ENCODE results near the gene RAB25.

The RAB25 gene

DNA sequence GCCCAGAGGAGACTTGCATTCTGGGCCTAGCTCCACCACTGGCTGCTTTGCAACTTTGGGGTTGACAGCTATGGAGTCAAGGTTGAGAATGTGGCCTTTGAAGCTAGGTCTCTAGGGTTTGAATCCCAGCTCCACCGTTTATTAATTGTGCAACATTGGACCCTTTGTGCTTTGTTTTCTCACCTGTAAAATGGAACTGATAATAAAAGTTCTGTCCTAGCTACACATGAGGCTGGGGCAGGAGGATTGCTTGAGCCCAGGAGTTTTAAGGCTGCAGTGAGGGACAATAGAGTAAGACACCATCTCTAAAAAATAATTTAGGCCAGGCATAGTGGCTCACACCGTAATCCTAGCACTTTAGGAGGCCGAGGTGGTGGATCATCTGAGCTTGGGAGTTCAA, 38.3 kb downstream of the RAB25 start:
- no peak for DNase-seq (ENCODE audit: extremely low read depth, low read depth)
- TF ChIP-seq, protein P1, sequence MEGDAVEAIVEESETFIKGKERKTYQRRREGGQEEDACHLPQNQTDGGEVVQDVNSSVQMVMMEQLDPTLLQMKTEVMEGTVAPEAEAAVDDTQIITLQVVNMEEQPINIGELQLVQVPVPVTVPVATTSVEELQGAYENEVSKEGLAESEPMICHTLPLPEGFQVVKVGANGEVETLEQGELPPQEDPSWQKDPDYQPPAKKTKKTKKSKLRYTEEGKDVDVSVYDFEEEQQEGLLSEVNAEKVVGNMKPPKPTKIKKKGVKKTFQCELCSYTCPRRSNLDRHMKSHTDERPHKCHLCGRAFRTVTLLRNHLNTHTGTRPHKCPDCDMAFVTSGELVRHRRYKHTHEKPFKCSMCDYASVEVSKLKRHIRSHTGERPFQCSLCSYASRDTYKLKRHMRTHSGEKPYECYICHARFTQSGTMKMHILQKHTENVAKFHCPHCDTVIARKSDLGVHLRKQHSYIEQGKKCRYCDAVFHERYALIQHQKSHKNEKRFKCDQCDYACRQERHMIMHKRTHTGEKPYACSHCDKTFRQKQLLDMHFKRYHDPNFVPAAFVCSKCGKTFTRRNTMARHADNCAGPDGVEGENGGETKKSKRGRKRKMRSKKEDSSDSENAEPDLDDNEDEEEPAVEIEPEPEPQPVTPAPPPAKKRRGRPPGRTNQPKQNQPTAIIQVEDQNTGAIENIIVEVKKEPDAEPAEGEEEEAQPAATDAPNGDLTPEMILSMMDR (IDR thresholded peaks at IDR 0.05; ENCODE audit: low read depth, low read length, missing control alignments) = no peak
- H3K4me3 ChIP-seq (replicated peaks; ENCODE audit: low read depth, low read length) = no peak overlapping the region

DNA sequence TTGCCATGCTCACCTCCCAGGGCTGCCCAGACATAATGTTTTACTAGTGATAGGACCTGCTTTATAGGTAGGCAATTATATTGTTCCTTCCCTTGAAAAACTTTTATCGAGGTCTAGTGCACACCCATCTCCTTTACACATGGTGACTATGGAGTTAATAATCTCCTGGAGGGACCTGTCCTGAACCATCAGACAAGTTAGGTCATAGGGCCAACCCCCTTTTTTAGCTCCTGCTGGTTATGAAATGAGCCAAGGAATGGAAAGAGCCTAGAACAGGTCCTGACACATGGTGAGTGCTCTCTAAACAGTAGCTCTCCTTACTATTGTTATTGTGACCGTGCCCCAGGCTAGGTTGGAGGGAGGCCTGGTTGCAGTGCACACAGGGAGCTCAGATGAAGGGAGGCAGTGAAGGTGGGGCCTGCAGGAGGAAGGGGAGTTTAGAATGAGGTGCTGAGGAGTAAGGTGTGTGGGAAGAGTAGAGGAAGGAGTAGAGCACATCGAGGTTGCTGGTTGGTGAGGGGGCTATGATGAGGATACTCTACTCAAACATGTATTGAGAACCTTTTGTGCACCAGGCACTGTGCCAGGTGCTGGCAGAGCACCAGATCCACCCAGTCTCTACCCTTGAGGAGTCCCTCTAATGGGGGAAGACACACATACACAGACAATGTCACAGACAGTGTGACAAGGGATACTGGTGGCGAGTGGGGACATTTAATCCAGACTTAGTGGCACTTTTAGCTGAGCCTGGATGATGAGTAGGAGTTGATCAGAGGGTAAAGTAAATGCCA, 39.4 kb downstream of the RAB25 start:
- TF ChIP-seq, protein P1 (IDR thresholded peaks at IDR 0.05; ENCODE audit: low read depth, low read length, missing control alignments) = no peak
- no peak for DNase-seq (ENCODE audit: extremely low read depth, low read depth)
- no peak overlapping the region for H3K4me3 ChIP-seq (replicated peaks; ENCODE audit: low read depth, low read length)

DNA sequence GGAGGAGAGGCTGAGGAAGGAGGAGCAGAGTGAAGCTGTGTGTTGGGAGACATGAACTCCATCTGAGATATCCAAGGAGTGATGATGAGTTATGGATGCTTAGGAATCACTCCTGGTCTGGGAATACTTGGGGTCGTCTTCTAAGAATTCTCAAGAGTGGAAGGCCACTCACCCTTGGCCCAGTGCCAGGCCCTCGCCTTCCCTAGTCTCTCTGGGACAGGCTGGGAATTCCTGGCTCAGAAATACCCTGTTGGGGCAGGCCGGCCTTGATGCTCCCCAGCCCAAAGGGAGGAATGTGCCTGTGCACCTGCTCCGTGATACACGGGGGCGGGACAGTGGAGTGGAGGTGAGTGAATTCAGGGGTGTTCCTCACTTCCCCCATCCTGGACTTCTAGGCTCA, 40.9 kb downstream of the RAB25 start:
- no peak for DNase-seq (ENCODE audit: extremely low read depth, low read depth)
- no peak overlapping the region for H3K4me3 ChIP-seq (replicated peaks; ENCODE audit: low read depth, low read length)
- TF ChIP-seq, protein P1 (IDR thresholded peaks at IDR 0.05; ENCODE audit: low read depth, low read length, missing control alignments) = no peak

DNA sequence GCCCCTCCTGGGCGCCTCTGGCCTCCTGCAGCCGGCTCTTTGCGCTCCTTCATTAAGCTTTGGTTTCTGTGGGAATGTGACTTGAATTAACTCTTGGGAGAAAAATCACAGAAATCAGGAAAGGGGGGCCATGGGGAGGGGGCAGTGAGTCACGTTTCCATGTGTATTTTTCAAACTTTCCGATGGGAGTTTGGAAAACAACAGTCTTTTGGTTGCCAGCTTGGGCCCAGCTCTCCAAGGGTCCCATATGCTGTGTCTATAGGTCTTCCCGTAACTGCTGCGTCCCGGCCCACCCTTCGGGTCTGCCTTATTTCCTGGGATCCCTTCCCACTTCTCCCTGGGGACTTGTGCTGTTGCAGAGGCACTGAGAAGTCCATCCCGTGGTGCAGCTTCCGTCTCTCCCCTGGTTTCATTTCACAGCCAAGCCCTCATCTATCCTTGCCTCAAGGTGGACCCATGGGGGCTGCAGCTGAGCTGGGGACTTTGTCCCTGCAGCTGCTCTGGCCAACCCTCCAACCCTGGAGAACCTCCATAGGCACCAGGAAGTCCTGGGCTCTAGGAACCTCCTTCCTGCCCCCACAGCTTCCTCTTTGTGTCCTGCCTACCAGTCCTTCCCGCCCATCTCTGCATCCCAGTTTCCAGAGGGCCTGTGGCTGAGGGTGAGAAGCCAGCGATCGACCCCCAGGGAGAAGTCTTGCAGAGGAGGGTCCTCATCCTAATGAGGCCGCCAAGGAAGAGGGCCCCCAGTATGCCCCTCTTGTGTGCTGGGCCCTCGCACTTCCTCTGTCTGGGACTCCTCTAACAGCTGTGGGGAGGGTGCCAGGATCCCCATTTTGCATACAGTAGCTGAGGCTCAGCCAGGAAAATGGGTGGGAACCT, 41.9 kb downstream of the RAB25 start:
- H3K4me3 ChIP-seq (replicated peaks; ENCODE audit: low read depth, low read length) = peak overlapping the region; percentile 12
- TF ChIP-seq, protein P1 (IDR thresholded peaks at IDR 0.05; ENCODE audit: low read depth, low read length, missing control alignments) = no peak
- peak; percentile 77 for DNase-seq (ENCODE audit: extremely low read depth, low read depth)

DNA sequence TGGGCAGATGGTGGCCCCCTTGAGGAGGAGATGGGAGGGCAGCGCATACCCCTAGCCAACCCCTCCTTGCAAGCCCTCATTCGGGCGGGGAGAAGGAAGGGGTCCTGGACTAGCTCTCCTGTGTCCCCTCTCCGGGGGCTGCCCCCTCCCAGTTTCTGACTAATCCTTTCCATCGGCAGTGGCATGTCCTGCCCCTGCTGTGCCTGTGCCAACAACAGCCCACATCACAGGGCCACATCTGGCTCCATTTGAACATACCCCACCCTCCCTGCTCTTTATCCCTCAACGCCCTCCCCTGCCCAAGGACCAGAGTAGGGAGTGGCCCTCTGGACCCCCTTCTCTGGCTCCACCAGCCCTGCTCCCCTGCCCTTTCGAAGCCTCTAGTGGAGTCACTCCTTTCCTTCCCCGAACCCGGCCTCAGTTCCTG, 42.6 kb downstream of the RAB25 start:
- peak; percentile 79 for DNase-seq (ENCODE audit: extremely low read depth, low read depth)

DNA sequence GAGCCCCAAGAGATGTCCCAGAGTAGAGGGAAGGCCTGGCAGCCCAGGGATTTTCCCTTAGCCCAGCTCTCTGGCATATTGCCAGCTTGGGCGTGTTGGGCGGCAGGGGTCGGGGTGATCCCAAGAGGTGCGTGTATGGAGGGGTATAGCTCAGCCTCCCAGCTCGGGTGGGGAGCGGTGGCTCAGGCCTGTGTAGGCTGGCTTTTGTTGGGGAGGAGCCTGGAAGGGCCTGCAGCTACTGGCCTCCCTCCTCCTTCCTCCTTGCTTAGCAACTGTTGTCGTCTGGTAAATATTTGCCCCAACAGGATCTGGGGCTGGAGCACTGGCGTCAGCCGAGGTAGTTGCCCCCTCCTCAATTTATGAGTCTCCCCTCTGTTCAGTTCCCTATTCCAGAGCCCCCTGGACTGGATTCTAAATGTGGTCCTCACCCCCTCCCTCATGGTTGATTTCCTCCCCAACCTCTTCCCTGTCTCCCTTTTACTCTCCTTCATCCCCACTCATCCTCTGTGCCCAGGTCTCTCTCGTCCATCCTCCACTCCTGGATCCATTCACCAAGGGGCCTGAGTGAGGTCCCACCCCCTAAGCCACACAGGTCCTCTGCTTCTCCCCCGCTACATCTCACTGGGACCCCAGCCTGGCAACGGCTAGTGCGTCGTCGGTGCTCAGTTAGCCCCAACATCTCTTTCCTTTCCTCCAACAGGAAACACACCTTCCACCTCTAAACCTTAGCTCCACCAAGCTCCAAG, 43.3 kb downstream of the RAB25 start:
- TF ChIP-seq, protein P1 (IDR thresholded peaks at IDR 0.05; ENCODE audit: low read depth, low read length, missing control alignments) = no peak
- DNase-seq (ENCODE audit: extremely low read depth, low read depth) = peak; percentile 90
- H3K4me3 ChIP-seq (replicated peaks; ENCODE audit: low read depth, low read length) = peak overlapping the region; percentile 14; the same call in 1 of the 2 replicates

More for the DNA sequence above, 42.6 kb downstream of the RAB25 start:
- TF ChIP-seq, protein P1 (IDR thresholded peaks at IDR 0.05; ENCODE audit: low read depth, low read length, missing control alignments) = no peak
- peak overlapping the region; percentile 14 for H3K4me3 ChIP-seq (replicated peaks; ENCODE audit: low read depth, low read length)
